Measurements from ENCODE around the gene DPP7.

- TF ChIP-seq YY1 (IDR thresholded peaks at IDR 0.05; ENCODE audit: insufficient read depth, insufficient read length): no peak
- no peak for TF ChIP-seq ZNF274 (IDR thresholded peaks at IDR 0.05; ENCODE audit: low read depth, low read length)
Measured at GRCh38 chr9:137117269-137117731, 2.8 kb upstream of the DPP7 start.
